GM12892 (cell line): ENCODE results near the gene ABLIM1.

Source experiments
- DNase-seq: peaks from one replicate; pipeline ENCODE4 v3.0.0; 2011; ENCODE audit not compliant: insufficient read length
- FAIRE-seq: peaks from 2 replicates; lab custom pipeline; 2011; peaks lifted over from hg19 to GRCh38; lab: Jason Lieb, UNC
- POLR2A ChIP-seq: IDR thresholded peaks from 2 replicates; pipeline ENCODE4 v1.6.1; 2011; ENCODE audit warnings: low read depth, low read length, control low read depth
- POLR2AphosphoS5 ChIP-seq: IDR thresholded peaks from 2 replicates; pipeline ENCODE4 v1.6.1; 2011; ENCODE audit warnings: low read depth, low read length, control low read depth
- TAF1 ChIP-seq: IDR thresholded peaks from 2 replicates; pipeline ENCODE4 v1.6.1; 2011; ENCODE audit warnings: low read depth, mild to moderate bottlenecking, control low read depth, low read length, borderline replicate concordance

Gene ABLIM1

GRCh38 chr10:114674346-114674745, 16.3 kb upstream of the ABLIM1 start:
- TF ChIP-seq TAF1: no peak
- TF ChIP-seq POLR2A: no peak
- no peak for TF ChIP-seq POLR2AphosphoS5
- no peak for DNase-seq
- FAIRE-seq: no peak

GRCh38 chr10:114669648-114670047, 11.6 kb upstream of the ABLIM1 start:
- TF ChIP-seq POLR2A (no peak), POLR2AphosphoS5 (no peak), TAF1 (no peak)
- no peak for FAIRE-seq
- no peak for DNase-seq

GRCh38 chr10:114668375-114669080, 10.5 kb upstream of the ABLIM1 start:
- no peak for TF ChIP-seq POLR2AphosphoS5
- TF ChIP-seq POLR2A: no peak
- DNase-seq (no peak), FAIRE-seq (no peak)

- no peak for FAIRE-seq
- TF ChIP-seq TAF1: no peak
- TF ChIP-seq POLR2A: no peak
- no peak for TF ChIP-seq POLR2AphosphoS5
- DNase-seq: no peak
These were observed 7.8 kb upstream of the ABLIM1 start for GRCh38 chr10:114665873-114666272.

- TF ChIP-seq TAF1 (no peak), POLR2AphosphoS5 (no peak), POLR2A (no peak)
- no peak for DNase-seq
- FAIRE-seq: no peak
These were observed 7.3 kb upstream of the ABLIM1 start for GRCh38 chr10:114665406-114665805.

GRCh38 chr10:114664127-114664526, 6.1 kb upstream of the ABLIM1 start:
- FAIRE-seq (peak; percentile 5), DNase-seq (no peak)
- TF ChIP-seq POLR2AphosphoS5 (no peak), TAF1 (no peak)

GRCh38 chr10:114663626-114664025, 5.6 kb upstream of the ABLIM1 start:
- TF ChIP-seq POLR2A (no peak), TAF1 (no peak), POLR2AphosphoS5 (no peak)
- FAIRE-seq (no peak), DNase-seq (no peak)

- TF ChIP-seq POLR2AphosphoS5: no peak
- no peak for TF ChIP-seq POLR2A
- TF ChIP-seq TAF1: no peak
- DNase-seq (no peak), FAIRE-seq (no peak)
These were observed 4.7 kb upstream of the ABLIM1 start for GRCh38 chr10:114662646-114663217.

- DNase-seq: no peak
- no peak for FAIRE-seq
- no peak for TF ChIP-seq TAF1
These were observed 3.3 kb upstream of the ABLIM1 start for GRCh38 chr10:114661212-114661880.

- TF ChIP-seq TAF1 (no peak), POLR2AphosphoS5 (no peak), POLR2A (no peak)
- DNase-seq (no peak), FAIRE-seq (no peak)
These were observed 2.4 kb downstream of the ABLIM1 start for GRCh38 chr10:114655671-114656070.

GRCh38 chr10:114654822-114655575, 3.1 kb downstream of the ABLIM1 start:
- FAIRE-seq: no peak
- TF ChIP-seq POLR2A (no peak), TAF1 (no peak), POLR2AphosphoS5 (no peak)
- DNase-seq: no peak
